ENCODE data around the gene ANO6.

The ANO6 gene

GRCh38 chr12:45290216-45290605 is 74.3 kb downstream of the ANO6 start:
- Mint-ChIP-seq H3K36me3 (no peaks in the 10 kb centered on the region), H3K4me3 (no peak overlapping the region), H3K27ac (no peak overlapping the region), H3K4me1 (no peaks in the 10 kb centered on the region), H3K9me3 (no peaks in the 10 kb centered on the region), H3K27me3 (no peaks in the 10 kb centered on the region)
- CTCF ChIA-PET, result interaction anchor here (0.9 kb wide), 1 partner anchor 12 kb away, joined by 3 read pairs; no protein-coding TSS in a partner anchor
- no peak for DNase-seq

DNA sequence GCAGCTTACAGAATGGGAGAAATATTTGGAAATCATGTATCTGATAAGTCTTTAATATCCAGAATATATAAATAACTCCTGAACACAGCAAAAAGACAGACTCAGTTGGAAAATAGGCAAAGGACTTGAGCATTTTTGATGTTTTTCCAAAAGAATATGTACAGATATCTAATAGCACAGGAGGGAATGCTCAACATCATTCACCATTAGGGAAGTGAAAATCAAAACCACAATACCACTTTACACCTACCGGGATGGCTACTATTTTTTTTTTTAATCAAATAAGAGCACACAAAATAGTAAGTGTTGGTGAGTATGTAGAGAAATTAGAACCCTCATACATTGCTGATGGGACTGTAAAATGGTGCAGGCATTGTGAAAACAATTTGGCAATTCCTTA is 75.6 kb downstream of the ANO6 start:
- H3K27me3 Mint-ChIP-seq, result no peaks in the 10 kb centered on the region
- no peaks in the 10 kb centered on the region for H3K36me3 Mint-ChIP-seq
- no peak overlapping the region for H3K4me3 Mint-ChIP-seq
- no peaks in the 10 kb centered on the region for H3K4me1 Mint-ChIP-seq
- no peaks in the 10 kb centered on the region for H3K9me3 Mint-ChIP-seq
- no peak for DNase-seq
- H3K27ac Mint-ChIP-seq, result no peak overlapping the region
- CTCF ChIA-PET, result no interaction called here

DNA sequence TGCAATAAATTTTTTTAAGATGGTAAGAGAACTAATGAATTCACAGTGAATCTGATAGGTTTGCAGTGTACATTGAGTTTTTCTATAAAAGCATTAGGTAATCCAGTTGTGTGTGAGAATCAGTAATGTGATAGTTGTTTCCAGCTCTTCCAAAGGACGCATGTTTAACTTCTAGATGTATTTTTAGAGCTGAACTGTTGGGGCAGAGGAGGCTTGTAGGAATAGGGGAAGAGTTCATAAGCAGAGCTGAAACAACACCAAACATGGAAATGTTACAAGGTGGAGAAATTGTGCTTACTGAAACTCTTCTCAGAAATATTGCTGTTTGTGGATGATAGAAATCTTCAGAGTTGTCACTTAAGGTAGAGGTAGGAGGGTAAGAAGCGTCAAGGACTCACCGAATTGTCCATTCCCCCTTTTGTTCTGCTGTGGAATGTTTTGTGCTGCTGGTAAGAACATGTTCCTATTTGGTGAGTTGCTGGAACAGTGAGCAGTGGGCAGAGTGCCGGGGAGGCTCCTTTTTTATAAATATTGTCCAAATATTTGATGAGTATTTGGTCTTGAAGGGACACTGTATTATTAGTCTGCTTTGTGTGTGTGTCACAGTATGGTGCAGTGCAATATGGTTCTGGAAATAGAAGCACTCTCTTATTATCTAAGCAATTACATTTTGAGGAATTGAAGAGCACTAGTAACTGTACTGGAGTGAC is 76.7 kb downstream of the ANO6 start:
- Mint-ChIP-seq H3K27me3 (no peaks in the 10 kb centered on the region), H3K4me3 (no peak overlapping the region), H3K27ac (no peak overlapping the region), H3K36me3 (no peaks in the 10 kb centered on the region), H3K4me1 (no peaks in the 10 kb centered on the region), H3K9me3 (no peaks in the 10 kb centered on the region)
- DNase-seq, result no peak
- CTCF ChIA-PET, result no interaction called here

GRCh38 chr12:45294906-45295305 is 79.0 kb downstream of the ANO6 start:
- H3K4me3 Mint-ChIP-seq, result no peak overlapping the region
- H3K9me3 Mint-ChIP-seq, result no peaks in the 10 kb centered on the region
- no peaks in the 10 kb centered on the region for H3K4me1 Mint-ChIP-seq
- no peak for DNase-seq
- no peaks in the 10 kb centered on the region for H3K36me3 Mint-ChIP-seq
- no peaks in the 10 kb centered on the region for H3K27me3 Mint-ChIP-seq
- CTCF ChIA-PET, result no interaction called here
- no peak overlapping the region for H3K27ac Mint-ChIP-seq

DNA sequence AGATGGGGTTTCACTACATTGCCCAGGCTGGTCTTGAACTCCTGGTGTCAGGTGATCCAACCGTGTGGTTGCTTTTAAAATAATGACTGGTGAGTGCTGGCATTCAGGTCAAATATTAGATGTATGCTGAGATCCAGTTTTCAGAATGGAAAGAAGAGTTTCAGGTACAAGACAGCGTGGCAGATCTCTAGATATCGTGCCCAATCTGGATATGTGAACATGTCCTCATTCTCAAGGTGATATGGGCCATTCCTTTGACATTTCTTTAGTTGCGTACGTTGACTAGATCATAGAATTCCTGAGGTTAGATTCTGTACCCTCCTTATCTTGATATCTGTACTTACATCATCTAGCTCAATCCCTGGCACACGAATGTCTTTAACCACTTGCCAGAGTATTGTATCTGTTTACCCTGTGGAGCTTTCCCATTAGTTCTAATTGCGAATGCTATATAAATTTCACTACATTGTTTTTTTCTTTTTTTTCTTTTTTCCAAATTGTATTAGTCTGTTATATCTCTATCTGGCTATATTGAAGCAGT is 80.2 kb downstream of the ANO6 start:
- Mint-ChIP-seq H3K27me3 (no peaks in the 10 kb centered on the region), H3K4me3 (no peak overlapping the region), H3K4me1 (no peaks in the 10 kb centered on the region), H3K9me3 (no peaks in the 10 kb centered on the region), H3K36me3 (no peaks in the 10 kb centered on the region), H3K27ac (no peak overlapping the region)
- no peak for DNase-seq
- CTCF ChIA-PET, result no interaction called here

DNA sequence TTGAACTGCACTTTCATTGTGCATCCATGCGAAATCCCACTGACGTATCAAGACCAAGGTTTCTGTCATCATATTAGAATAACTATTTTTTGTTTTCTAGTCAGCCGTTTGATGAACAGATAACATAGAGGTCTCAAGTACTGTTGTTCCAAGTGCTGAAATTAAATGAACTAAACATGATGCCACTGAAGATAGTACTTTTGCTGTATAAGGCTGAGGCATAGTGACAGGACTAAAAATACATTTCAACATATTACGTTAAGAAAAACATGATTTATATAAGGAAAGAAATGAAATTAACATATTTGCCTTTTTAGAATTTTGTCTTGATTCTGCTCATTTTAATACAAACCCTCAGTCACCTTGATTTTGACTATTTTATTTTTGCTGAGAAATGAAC is 82.2 kb downstream of the ANO6 start:
- H3K27me3 Mint-ChIP-seq, result no peaks in the 10 kb centered on the region
- H3K9me3 Mint-ChIP-seq, result no peaks in the 10 kb centered on the region
- DNase-seq, result no peak
- CTCF ChIA-PET, result no interaction called here
- H3K4me3 Mint-ChIP-seq, result no peak overlapping the region
- no peaks in the 10 kb centered on the region for H3K4me1 Mint-ChIP-seq
- H3K27ac Mint-ChIP-seq, result no peak overlapping the region
- H3K36me3 Mint-ChIP-seq, result peaks cover 4% of the 10 kb centered on the region

DNA sequence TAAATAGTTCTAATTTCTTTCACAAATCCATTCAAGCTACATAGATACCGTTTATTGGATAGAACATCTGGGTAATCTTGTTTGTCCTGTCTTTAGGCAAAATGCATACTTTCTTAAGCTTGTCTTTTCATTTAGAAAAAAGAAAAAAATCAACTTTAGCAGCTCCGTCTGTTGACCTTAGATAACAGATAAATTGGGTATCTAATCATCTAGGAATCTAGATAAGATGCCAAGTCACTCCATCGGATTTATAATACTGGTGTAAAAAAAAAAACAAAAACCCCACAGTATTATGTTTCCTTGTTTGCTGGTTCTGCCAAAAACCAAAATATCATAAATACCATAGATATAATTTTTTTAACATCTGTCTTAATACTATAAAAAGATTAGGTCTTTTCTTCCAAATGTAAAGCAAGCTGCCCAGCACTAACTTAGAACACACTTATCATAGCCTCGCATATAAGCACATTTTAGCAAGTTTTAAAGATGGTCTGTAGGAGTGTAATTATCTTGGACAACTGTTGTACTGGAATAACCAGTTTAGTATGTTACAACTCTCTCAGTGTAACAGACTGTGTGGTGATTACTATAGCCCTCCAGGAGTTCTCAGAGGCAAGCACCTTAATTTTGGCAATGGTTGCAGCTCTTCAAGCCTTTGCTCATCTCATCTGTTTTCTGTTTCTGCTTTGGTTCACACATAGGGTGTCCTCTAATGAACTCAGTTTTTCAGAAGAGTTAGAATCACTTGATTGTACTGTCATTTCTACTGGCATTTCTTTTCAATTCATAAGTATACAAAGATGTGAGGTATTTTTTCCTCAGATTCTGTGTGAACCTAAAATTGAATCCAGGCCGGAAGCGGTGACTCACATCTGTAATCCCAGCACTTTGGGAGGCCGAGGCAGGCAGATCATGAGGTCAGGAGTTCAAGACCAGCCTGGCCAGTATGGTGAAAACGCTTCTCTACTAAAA is 83.1 kb downstream of the ANO6 start:
- Mint-ChIP-seq H3K4me3 (no peak overlapping the region), H3K36me3 (peaks cover 8% of the 10 kb centered on the region), H3K27ac (no peak overlapping the region), H3K4me1 (no peaks in the 10 kb centered on the region), H3K9me3 (no peaks in the 10 kb centered on the region), H3K27me3 (no peaks in the 10 kb centered on the region)
- CTCF ChIA-PET, result no interaction called here
- DNase-seq, result no peak

DNA sequence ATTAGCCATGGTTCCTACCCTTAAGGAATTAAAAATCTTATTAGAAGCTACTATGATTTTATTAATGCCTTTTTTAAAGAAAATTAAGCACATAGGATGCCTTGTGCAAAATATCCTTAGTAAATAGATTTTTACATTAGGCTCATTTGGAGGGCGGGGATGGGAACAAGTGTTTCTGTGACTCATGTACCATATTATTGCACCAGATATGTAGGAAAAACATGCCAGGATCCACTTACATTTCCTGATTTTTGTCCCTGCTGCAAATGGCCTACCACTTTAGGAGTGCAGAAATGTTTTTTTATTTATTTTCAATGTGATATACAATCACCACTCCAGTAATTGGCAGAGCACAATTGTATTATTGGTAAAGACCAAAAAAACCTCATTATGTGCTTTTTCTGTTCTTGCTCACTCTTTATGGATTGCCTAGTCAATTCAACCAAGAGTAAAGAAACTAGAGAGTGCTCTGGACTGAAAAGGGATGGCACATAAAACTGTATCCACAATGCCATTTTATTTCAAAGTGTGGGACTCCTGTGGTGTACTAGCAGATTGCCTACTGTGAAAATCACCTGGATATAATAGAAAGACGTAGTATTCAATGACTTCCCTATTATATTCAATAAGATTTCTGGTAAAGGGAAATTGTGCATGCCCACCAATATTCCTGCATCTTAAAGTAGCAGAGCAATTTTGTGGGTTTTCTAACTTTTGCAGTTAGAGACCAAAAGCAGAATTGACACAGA is 86.9 kb downstream of the ANO6 start:
- no peak for DNase-seq
- no peaks in the 10 kb centered on the region for H3K27me3 Mint-ChIP-seq
- peaks cover 22% of the 10 kb centered on the region for H3K36me3 Mint-ChIP-seq
- H3K9me3 Mint-ChIP-seq, result no peaks in the 10 kb centered on the region
- H3K4me1 Mint-ChIP-seq, result no peaks in the 10 kb centered on the region
- H3K27ac Mint-ChIP-seq, result no peak overlapping the region
- CTCF ChIA-PET, result interaction anchor here (1.1 kb wide), 1 partner anchor 12 kb away, joined by 3 read pairs; no protein-coding TSS in a partner anchor
- H3K4me3 Mint-ChIP-seq, result no peak overlapping the region

DNA sequence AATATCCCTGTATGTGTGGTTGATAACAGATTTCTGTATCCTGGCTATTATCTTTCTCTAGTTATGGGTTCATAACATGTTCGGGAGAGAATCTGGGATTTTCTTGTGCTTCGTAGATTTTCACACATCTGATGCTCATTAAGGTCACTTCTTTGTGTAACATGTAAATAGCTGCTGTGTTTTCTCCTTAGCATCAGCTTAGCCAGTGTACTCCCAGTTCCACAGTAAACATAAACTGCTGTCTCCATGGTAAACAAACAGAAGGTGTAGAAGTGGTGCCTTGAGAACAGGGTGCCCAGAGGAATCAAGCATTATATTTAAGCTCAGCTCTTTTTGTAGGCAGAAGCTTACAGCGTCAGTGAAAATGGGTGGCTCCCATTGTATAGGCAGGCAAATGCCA is 88.0 kb downstream of the ANO6 start:
- no peaks in the 10 kb centered on the region for H3K27me3 Mint-ChIP-seq
- H3K27ac Mint-ChIP-seq, result no peak overlapping the region
- H3K4me3 Mint-ChIP-seq, result no peak overlapping the region
- peaks cover 22% of the 10 kb centered on the region for H3K36me3 Mint-ChIP-seq
- no peaks in the 10 kb centered on the region for H3K4me1 Mint-ChIP-seq
- H3K9me3 Mint-ChIP-seq, result no peaks in the 10 kb centered on the region
- CTCF ChIA-PET, result no interaction called here
- no peak for DNase-seq

DNA sequence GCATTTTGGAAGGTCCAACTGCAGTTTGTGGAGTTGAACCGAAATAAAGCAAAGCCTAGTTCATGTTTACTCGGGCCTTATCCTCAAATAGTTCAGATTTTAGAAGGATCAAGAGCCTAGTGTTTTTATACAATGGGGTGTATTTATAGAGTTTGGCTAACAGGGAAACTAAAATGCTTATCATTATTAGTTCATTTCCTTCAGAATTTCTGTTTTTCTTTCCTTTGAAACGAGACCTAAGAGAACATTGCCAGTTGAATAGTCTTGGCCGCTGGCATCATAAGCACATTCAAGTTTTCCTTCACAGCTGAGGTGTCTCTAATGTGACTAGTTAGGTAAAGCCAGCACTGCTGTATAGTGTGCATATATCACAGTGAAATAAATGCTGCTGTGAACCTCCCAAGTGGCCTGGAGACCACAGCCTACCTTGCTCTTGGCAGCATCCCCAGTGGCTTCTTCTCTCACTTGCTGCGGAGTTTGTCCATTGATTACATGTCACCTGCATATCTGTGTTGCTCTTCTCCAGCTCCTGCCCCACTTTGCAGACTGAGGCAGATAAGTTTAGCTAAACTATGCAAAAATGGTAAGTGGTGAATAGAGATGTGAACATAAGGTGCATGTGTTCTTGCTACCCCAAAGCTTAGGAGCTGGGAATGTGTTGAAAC is 88.8 kb downstream of the ANO6 start:
- Mint-ChIP-seq H3K27ac (no peak overlapping the region), H3K27me3 (no peaks in the 10 kb centered on the region), H3K4me1 (no peaks in the 10 kb centered on the region), H3K9me3 (no peaks in the 10 kb centered on the region), H3K36me3 (peaks cover 22% of the 10 kb centered on the region), H3K4me3 (no peak overlapping the region)
- CTCF ChIA-PET, result no interaction called here
- DNase-seq, result no peak

DNA sequence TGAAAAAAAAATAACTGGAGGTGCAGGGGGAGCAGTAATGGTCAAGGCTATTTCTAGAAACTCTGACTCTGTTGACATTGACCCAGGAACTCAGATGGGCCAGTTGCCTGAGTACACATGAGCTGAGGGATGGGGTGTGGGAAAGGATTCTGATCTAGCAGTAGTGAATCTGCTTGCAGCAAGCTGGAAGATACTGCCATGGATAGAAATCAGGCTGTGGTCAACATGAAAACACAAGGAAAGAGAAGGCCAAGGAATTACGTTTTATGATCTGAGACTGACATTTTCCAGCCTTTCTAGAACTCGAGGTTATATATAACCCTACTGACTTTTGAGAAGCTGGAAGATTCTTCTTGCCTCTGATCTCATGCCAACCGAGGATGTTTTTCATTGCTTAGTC is 90.0 kb downstream of the ANO6 start:
- H3K9me3 Mint-ChIP-seq, result no peaks in the 10 kb centered on the region
- DNase-seq, result no peak
- H3K27me3 Mint-ChIP-seq, result no peaks in the 10 kb centered on the region
- CTCF ChIA-PET, result no interaction called here
- H3K4me1 Mint-ChIP-seq, result no peaks in the 10 kb centered on the region
- no peak overlapping the region for H3K27ac Mint-ChIP-seq
- H3K4me3 Mint-ChIP-seq, result no peak overlapping the region
- peaks cover 22% of the 10 kb centered on the region for H3K36me3 Mint-ChIP-seq

GRCh38 chr12:45309836-45310626 is 94.1 kb downstream of the ANO6 start:
- Mint-ChIP-seq H3K9me3 (peaks cover 2% of the 10 kb centered on the region), H3K4me1 (peaks cover 4% of the 10 kb centered on the region), H3K36me3 (peaks cover 11% of the 10 kb centered on the region), H3K27ac (no peak overlapping the region), H3K4me3 (no peak overlapping the region), H3K27me3 (no peaks in the 10 kb centered on the region)
- CTCF ChIA-PET, result no interaction called here
- DNase-seq, result no peak

GRCh38 chr12:45310627-45310968 is 94.7 kb downstream of the ANO6 start:
- no peak overlapping the region for H3K4me3 Mint-ChIP-seq
- peaks cover 9% of the 10 kb centered on the region for H3K4me1 Mint-ChIP-seq
- H3K36me3 Mint-ChIP-seq, result peaks cover 11% of the 10 kb centered on the region
- DNase-seq, result no peak
- peaks cover 5% of the 10 kb centered on the region for H3K9me3 Mint-ChIP-seq
- CTCF ChIA-PET, result no interaction called here
- no peaks in the 10 kb centered on the region for H3K27me3 Mint-ChIP-seq
- no peak overlapping the region for H3K27ac Mint-ChIP-seq
